ENCODE results near the gene KIAA1614.

The KIAA1614 gene

DNA sequence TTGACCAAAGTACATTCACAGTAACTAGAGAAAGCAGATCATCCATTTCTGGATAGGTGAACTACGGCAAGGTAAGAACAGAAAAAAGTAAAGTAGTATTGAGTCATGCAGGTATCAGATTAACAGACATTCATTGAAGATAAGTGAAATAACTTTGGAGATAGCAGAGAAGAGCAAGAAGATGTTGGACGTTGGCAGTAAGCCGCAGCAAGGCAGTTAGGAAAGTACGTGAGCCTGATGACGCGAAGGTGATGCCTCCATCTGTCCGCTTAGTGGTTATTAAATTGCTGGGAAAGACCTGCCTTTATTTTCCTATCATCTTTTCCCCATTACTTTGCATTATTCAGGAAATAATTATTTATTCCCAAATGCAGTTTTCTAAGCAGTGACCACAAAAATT, 24.9 kb upstream of the KIAA1614 start:
- H3K4me3 ChIP-seq (replicated peaks; ENCODE audit: low read depth, low read length), result no peak overlapping the region
- DNase-seq (ENCODE audit: low read depth), result no peak
- TF ChIP-seq, protein P1, sequence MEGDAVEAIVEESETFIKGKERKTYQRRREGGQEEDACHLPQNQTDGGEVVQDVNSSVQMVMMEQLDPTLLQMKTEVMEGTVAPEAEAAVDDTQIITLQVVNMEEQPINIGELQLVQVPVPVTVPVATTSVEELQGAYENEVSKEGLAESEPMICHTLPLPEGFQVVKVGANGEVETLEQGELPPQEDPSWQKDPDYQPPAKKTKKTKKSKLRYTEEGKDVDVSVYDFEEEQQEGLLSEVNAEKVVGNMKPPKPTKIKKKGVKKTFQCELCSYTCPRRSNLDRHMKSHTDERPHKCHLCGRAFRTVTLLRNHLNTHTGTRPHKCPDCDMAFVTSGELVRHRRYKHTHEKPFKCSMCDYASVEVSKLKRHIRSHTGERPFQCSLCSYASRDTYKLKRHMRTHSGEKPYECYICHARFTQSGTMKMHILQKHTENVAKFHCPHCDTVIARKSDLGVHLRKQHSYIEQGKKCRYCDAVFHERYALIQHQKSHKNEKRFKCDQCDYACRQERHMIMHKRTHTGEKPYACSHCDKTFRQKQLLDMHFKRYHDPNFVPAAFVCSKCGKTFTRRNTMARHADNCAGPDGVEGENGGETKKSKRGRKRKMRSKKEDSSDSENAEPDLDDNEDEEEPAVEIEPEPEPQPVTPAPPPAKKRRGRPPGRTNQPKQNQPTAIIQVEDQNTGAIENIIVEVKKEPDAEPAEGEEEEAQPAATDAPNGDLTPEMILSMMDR (IDR thresholded peaks at IDR 0.05; ENCODE audit: low read length, missing control alignments), result no peak

DNA sequence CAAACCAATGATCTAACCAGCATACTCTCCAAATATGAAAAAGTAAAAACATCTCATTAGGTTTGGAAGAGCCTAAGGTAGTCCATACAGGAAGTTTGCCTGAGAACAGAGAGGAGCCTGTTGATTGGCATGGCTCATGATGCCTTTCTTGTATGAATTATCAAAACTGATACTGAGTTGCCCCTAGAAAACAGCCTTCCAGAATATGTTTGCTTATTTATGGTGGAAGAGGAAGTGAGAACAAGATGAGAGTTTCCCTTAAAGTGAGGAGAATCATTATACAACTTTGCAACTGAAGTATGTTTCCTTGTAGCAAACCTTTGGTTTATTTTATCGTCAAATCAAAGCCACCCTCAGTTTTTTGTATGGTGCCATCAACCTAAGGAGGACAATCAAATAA, 23.8 kb upstream of the KIAA1614 start:
- TF ChIP-seq, protein P1 (IDR thresholded peaks at IDR 0.05; ENCODE audit: low read length, missing control alignments), result no peak
- DNase-seq (ENCODE audit: low read depth), result no peak
- no peak overlapping the region for H3K4me3 ChIP-seq (replicated peaks; ENCODE audit: low read depth, low read length)

DNA sequence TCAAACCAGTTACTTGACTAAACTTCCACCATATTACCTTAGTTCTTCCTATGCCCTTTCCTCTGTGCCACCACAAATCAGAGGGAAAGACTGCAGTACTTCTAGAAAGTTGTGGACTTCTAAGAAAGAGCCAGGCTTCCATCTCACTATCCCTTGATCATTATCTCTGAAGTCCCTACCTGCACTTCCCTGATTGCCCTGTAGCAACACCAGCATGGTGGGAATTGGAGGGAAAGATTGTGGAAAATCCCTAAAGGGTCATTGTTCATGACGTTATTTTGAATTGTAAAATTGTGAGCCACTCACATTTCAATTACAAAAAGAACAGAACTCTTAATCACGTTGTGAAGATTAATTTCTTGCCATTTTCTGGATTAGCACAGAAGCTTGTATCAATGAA, 23.4 kb upstream of the KIAA1614 start:
- DNase-seq (ENCODE audit: low read depth), result no peak
- TF ChIP-seq, protein P1 (IDR thresholded peaks at IDR 0.05; ENCODE audit: low read length, missing control alignments), result no peak
- H3K4me3 ChIP-seq (replicated peaks; ENCODE audit: low read depth, low read length), result no peak overlapping the region

DNA sequence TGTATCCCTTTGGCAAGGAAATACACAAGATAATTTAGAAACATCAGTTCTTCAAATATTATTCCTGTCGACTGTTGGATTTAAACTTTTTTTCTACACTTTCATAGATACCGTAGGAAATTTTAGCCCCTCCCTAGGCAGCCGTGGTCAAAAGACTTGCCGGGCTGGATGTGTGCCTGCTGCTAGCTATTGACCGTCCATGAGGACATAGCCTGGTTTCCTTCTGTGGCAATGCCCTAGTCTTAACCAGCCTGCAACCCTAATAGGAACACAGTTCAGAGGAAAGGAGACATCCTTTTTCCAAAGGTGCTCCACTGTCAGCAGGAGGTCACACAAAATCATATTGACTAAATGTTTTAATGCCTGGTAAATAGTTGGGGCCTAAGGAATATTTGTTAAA, 20.4 kb upstream of the KIAA1614 start:
- TF ChIP-seq, protein P1 (IDR thresholded peaks at IDR 0.05; ENCODE audit: low read length, missing control alignments), result no peak
- H3K4me3 ChIP-seq (replicated peaks; ENCODE audit: low read depth, low read length), result no peak overlapping the region
- DNase-seq (ENCODE audit: low read depth), result no peak

DNA sequence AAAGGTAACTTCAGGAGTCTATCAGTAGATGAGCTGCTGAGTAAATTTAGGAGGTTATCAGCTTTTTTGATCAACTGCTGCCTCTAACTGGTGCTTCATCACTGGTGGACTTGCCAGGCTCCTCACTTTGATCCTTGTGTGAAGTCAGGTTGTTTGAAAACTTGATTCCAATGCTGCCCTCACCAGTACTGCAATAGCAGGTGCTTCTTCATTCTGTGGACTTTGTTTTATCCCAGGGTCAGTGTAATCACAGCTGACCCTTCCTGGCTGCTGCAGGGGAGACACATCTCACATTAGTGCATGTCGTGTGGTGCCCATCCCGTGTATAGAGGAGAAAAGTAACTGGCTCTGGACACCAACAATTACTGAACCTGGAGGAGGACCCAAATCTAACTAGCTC, 20.0 kb upstream of the KIAA1614 start:
- DNase-seq (ENCODE audit: low read depth), result no peak
- H3K4me3 ChIP-seq (replicated peaks; ENCODE audit: low read depth, low read length), result no peak overlapping the region
- TF ChIP-seq, protein P1 (IDR thresholded peaks at IDR 0.05; ENCODE audit: low read length, missing control alignments), result no peak

DNA sequence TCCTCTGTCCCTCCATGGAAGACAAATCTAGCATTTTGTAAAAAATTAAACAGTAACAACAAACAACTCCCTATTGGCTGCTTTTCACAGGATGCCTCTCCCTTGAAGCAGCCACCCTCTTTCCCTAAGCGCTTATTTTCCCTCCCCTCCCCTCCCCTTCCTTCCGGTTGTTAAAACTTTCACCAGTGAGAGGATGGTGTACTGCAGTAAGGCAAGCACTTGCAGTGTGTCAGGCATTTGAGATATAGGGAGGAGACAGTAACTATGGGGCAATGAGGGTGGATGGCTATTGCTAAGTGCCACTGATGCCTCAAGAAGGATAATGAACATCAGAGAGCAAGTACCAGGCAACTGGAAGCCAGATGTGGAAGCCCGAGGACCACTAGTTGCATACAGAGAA, 19.1 kb upstream of the KIAA1614 start:
- TF ChIP-seq, protein P1 (IDR thresholded peaks at IDR 0.05; ENCODE audit: low read length, missing control alignments), result no peak
- no peak overlapping the region for H3K4me3 ChIP-seq (replicated peaks; ENCODE audit: low read depth, low read length)
- DNase-seq (ENCODE audit: low read depth), result peak; percentile 8

GRCh38 chr1:180896161-180896560, 16.5 kb upstream of the KIAA1614 start:
- TF ChIP-seq, protein P1 (IDR thresholded peaks at IDR 0.05; ENCODE audit: low read length, missing control alignments), result no peak
- H3K4me3 ChIP-seq (replicated peaks; ENCODE audit: low read depth, low read length), result no peak overlapping the region
- DNase-seq (ENCODE audit: low read depth), result no peak

All from fibroblast of pulmonary artery (primary cell).